HEK293 (cell line): ENCODE results near the gene ZNF12.

Experiments used
- CTCF ChIA-PET: fragments of 350-600 bp; formaldehyde crosslinking; extraction: SDS; loops from one replicate; lab custom pipeline; 2021; ENCODE audit warnings: antibody characterized with exemption; lab: Yijun Ruan, JAX
- POLR2A ChIA-PET: fragments of 300-600 bp; formaldehyde crosslinking; extraction: SDS; loops from one replicate; lab custom pipeline; 2020; ENCODE audit warnings: antibody characterized with exemption, inconsistent platforms; lab: Yijun Ruan, JAX
- H3K27ac ChIP-seq: fragments of 200-500 bp; sonication (Bioruptor generic); 2 replicates; pipeline ENCODE4 v1.5.1; 2014; ENCODE audit warnings: low read depth, low read length, control low read depth, inconsistent platforms; ENCODE audit errors: extremely low read depth
- H3K36me3 ChIP-seq, 2 experiments: fragments of 200-500 bp in 1 of 2; sonication (Bioruptor generic) in 1 of 2; 1 replicate in 1 of 2; 2 replicates in 1 of 2; pipeline ENCODE4 v1.5.1; 2014 to 2017; ENCODE audit warnings: inconsistent platforms in 2 of 2, low read length in 2 of 2; ENCODE audit not compliant: control insufficient read depth in 2 of 2, insufficient read depth in 1 of 2
- H3K4me1 ChIP-seq: fragments of 200-500 bp; sonication (Bioruptor generic); 2 replicates; pipeline ENCODE4 v1.5.1; 2014; ENCODE audit warnings: mild to moderate bottlenecking, low read length, inconsistent platforms; ENCODE audit not compliant: control insufficient read depth, insufficient read depth
- H3K4me3 ChIP-seq: 2 replicates; pipeline ENCODE4 v1.5.1; 2011; ENCODE audit warnings: low read depth, mild to moderate bottlenecking, control low read depth, low read length, moderate library complexity
- H3K9me3 ChIP-seq: fragments of 200-500 bp; sonication (Bioruptor generic); 2 replicates; pipeline ENCODE4 v1.5.1; 2014; ENCODE audit warnings: low read depth, low read length, inconsistent platforms; ENCODE audit not compliant: control insufficient read depth, insufficient read depth
- BCL6B ChIP-seq: fragments of 450-650 bp; formaldehyde crosslinking; IDR thresholded peaks from 2 replicates; pipeline ENCODE4 v1.5.1; 2017; ENCODE audit warnings: missing biosample characterization, missing genetic modification characterization
- EGR2 ChIP-seq: fragments of 450-650 bp; formaldehyde crosslinking; IDR thresholded peaks from 2 replicates; pipeline ENCODE4 v1.5.1; 2016; ENCODE audit warnings: low read depth, missing biosample characterization, missing genetic modification characterization
- FEZF1 ChIP-seq: fragments of 450-650 bp; formaldehyde crosslinking; IDR thresholded peaks from 2 replicates; pipeline ENCODE4 v1.5.1; 2016; ENCODE audit warnings: missing biosample characterization, missing genetic modification characterization
- KLF17 ChIP-seq: fragments of 450-650 bp; formaldehyde crosslinking; IDR thresholded peaks from 2 replicates; pipeline ENCODE4 v1.5.1; 2016; ENCODE audit warnings: missing biosample characterization, missing genetic modification characterization
- KLF7 ChIP-seq: fragments of 450-650 bp; formaldehyde crosslinking; IDR thresholded peaks from 2 replicates; pipeline ENCODE4 v1.5.1; 2016; ENCODE audit warnings: missing biosample characterization, missing genetic modification characterization, borderline replicate concordance
- SALL2 ChIP-seq: fragments of 450-650 bp; formaldehyde crosslinking; IDR thresholded peaks from 2 replicates; pipeline ENCODE4 v1.5.0; 2017; ENCODE audit warnings: missing biosample characterization, mild to moderate bottlenecking, missing genetic modification characterization, borderline replicate concordance
- ZBTB49 ChIP-seq: fragments of 450-650 bp; formaldehyde crosslinking; IDR thresholded peaks from 2 replicates; pipeline ENCODE4 v1.5.1; 2016; ENCODE audit warnings: missing biosample characterization, missing genetic modification characterization, low read depth
- ZFHX2 ChIP-seq: fragments of 450-650 bp; formaldehyde crosslinking; conservative IDR thresholded peaks from 2 replicates; pipeline ENCODE4 v1.5.1; 2016; ENCODE audit warnings: missing biosample characterization, missing genetic modification characterization
- ZFP37 ChIP-seq: fragments of 450-650 bp; formaldehyde crosslinking; IDR thresholded peaks from 2 replicates; pipeline ENCODE4 v1.5.1; 2016; ENCODE audit warnings: missing biosample characterization, missing genetic modification characterization
- ZNF529 ChIP-seq: fragments of 450-650 bp; formaldehyde crosslinking; IDR thresholded peaks from 2 replicates; pipeline ENCODE4 v1.5.1; 2017; ENCODE audit warnings: missing genetic modification characterization, missing biosample characterization; ENCODE audit not compliant: insufficient replicate concordance
- ZNF548 ChIP-seq: fragments of 450-650 bp; formaldehyde crosslinking; IDR thresholded peaks from 2 replicates; pipeline ENCODE4 v1.5.1; 2016; ENCODE audit warnings: missing biosample characterization, missing genetic modification characterization
- ZNF561 ChIP-seq: fragments of 450-650 bp; IDR thresholded peaks from 2 replicates; pipeline ENCODE4 v1.5.1; 2018; ENCODE audit warnings: missing biosample characterization, missing genetic modification characterization, borderline replicate concordance
- ZNF624 ChIP-seq: fragments of 450-650 bp; formaldehyde crosslinking; IDR thresholded peaks from 2 replicates; pipeline ENCODE4 v1.5.1; 2017; ENCODE audit warnings: missing biosample characterization, missing genetic modification characterization
- ZNF654 ChIP-seq: fragments of 450-650 bp; formaldehyde crosslinking; IDR thresholded peaks from 2 replicates; pipeline ENCODE4 v1.5.1; 2016; ENCODE audit warnings: low read depth, missing biosample characterization, missing genetic modification characterization

The ZNF12 gene

GRCh38 chr7:6650086-6650485 is 56.7 kb downstream of the ZNF12 start:
- Histone ChIP-seq H3K4me1 (no peaks in the 10 kb centered on the region), H3K27ac (no peak overlapping the region), H3K4me3 (no peak overlapping the region), H3K36me3 (peaks cover 6 to 88% of the 10 kb centered on the region in 2 experiments; a peak in 2 of 3 replicates), H3K9me3 (no peaks in the 10 kb centered on the region)
- ChIA-PET CTCF (no interaction called here), POLR2A (interaction anchor here (0.5 kb wide), 1 partner anchor 18 kb away, joined by 4 read pairs; no protein-coding TSS in a partner anchor)
- TF ChIP-seq KLF7 (tag by site-specific recombination) (no peak), ZNF529 (tag by site-specific recombination) (no peak), SALL2 (no peak), ZNF561 (no peak), ZFHX2 (tag by site-specific recombination) (no peak), ZNF624 (tag by site-specific recombination) (no peak)

- H3K9me3 ChIP-seq = no peaks in the 10 kb centered on the region
- TF ChIP-seq ZNF548 (tag by site-specific recombination) (no peak), ZBTB49 (tag by site-specific recombination) (no peak), BCL6B (tag by site-specific recombination) (no peak), FEZF1 (no peak)
- ChIA-PET POLR2A (interaction anchor here (0.5 kb wide), 1 partner anchor 17 kb away, joined by 4 read pairs; no protein-coding TSS in a partner anchor), CTCF (no interaction called here)
- no peak overlapping the region for H3K4me3 ChIP-seq
- no peaks in the 10 kb centered on the region for H3K4me1 ChIP-seq
- no peak overlapping the region for H3K27ac ChIP-seq
- peaks cover 6 to 89% of the 10 kb centered on the region in 2 experiments; a peak in 2 of 3 replicates for H3K36me3 ChIP-seq
Observed at GRCh38 chr7:6649241-6649961, 57.3 kb downstream of the ZNF12 start.

- H3K9me3 ChIP-seq = no peaks in the 10 kb centered on the region
- CTCF ChIA-PET = no interaction called here
- TF ChIP-seq EGR2 (tag by site-specific recombination) = no peak
- no peak for TF ChIP-seq KLF17 (tag by site-specific recombination)
- no peak for TF ChIP-seq ZFP37 (tag by site-specific recombination)
- TF ChIP-seq ZNF654 = no peak
- H3K4me1 ChIP-seq = no peaks in the 10 kb centered on the region
- no peak overlapping the region for H3K4me3 ChIP-seq
- H3K27ac ChIP-seq = no peak overlapping the region
- peaks cover 6 to 89% of the 10 kb centered on the region in 2 experiments; a peak in 2 of 3 replicates for H3K36me3 ChIP-seq
- POLR2A ChIA-PET = no interaction called here
Observed at GRCh38 chr7:6648815-6649104, 58.0 kb downstream of the ZNF12 start.
